ENCODE data around the gene SHISAL2A. TPM values are rescaled to one million over a fixed set of nuclear protein-coding genes. Genes with fewer than 3 reads are reported as not detected.

Gene SHISAL2A
- total and polyA plus RNA-seq, 2 of the 4 experiments (the other 2 are of a cell fraction), result not detected

DNA sequence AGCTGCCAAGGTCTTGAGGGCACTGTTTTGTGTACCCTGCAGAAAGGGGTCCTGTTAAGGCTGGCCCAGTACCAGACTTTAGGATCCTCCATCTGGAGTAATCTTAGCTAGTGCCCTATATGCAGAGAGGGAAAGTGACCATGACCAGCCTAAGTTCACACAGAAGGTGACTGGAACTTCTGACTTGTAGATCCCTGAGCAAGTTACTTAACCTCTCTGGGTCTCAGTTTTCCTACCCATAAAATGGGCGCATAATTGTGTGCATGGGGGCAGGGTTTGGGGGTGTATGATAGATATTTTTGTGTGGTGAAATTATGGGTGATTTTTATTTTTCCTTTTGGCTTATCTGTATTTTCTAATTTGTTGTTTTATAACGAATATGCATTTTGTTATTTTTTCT, 3.3 kb upstream of the SHISAL2A start:
- in situ Hi-C loops (cut with MboI; ENCODE audit: low sequenced_read_pairs), result no loop called here
- no peak overlapping the region for H3K23ac ChIP-seq (ENCODE audit: low read depth, low read length)
- no TSS peak for BruUV-seq (replicated peaks)

More for the DNA sequence above, 3.3 kb upstream of the SHISAL2A start:
- Histone ChIP-seq H3K36me3 (ENCODE audit: control insufficient read depth, insufficient read depth, low read length) (no peaks in the 10 kb centered on the region), H3K56ac (ENCODE audit: extremely low read depth, insufficient read depth, low read length) (no peak overlapping the region), H2BK5ac (ENCODE audit: low read depth, low read length, poor library complexity, severe bottlenecking) (no peak overlapping the region), H3K9me1 (ENCODE audit: insufficient read depth, low read length) (0 out of 2 replicates have a peak, but pooled peaks cover 2% of the 10 kb centered on the region), H2BK15ac (ENCODE audit: low read depth, low read length) (no peak overlapping the region), H3K4me2 (ENCODE audit: low read depth, low read length) (no peak overlapping the region), H3K4me3 (ENCODE audit: insufficient read depth, low read depth, low read length) (no peak overlapping the region), H2BK20ac (ENCODE audit: low read depth, low read length) (no peak overlapping the region), H3K79me1 (ENCODE audit: low read depth in 1 of 2, low read length in 2 of 2) (no peaks in the 10 kb centered on the region), H4K20me1 (ENCODE audit: insufficient read depth, low read length) (no peaks in the 10 kb centered on the region; the same call in 1 of the 2 replicates), H3K4me1 (ENCODE audit: control insufficient read depth, insufficient read depth, low read length) (peaks cover 5% of the 10 kb centered on the region), H2BK120ac (ENCODE audit: low read depth, low read length) (no peak overlapping the region), H3K9me3 (ENCODE audit: control insufficient read depth, insufficient read depth, low read length) (peaks cover 7% of the 10 kb centered on the region; the same call in 1 of the 2 replicates), H3K18ac (ENCODE audit: low read depth, low read length) (no peak overlapping the region), H4K5ac (ENCODE audit: low read depth, low read length) (no peak overlapping the region), H3K9ac (ENCODE audit: low read depth, low read length) (no peak overlapping the region), H2AFZ (replicated peaks; ENCODE audit: low read length, poor library complexity) (peak overlapping the region; percentile 39), H4K91ac (ENCODE audit: insufficient read depth, low read depth, low read length) (no peak overlapping the region), H3K14ac (replicated peaks; ENCODE audit: low read depth, low read length) (no peak overlapping the region), H3K27me3 (ENCODE audit: control insufficient read depth, insufficient read depth, low read length) (peaks cover 47% of the 10 kb centered on the region), H4K8ac (ENCODE audit: low read depth in 2 of 2, low read length in 2 of 2) (no peak overlapping the region), H3K4ac (ENCODE audit: low read depth, low read length) (no peak overlapping the region), H3K27ac (ENCODE audit: insufficient read depth, low read length) (no peak overlapping the region), H2AK5ac (ENCODE audit: low read depth, low read length) (no peak overlapping the region), H2AK9ac (replicated peaks; ENCODE audit: low read depth, low read length, poor library complexity) (peak overlapping the region; percentile 23)
- ATAC-seq (ENCODE audit: low read depth) (no peak), DNase-seq (no peak)
- dilution Hi-C loops (cut with HindIII; ENCODE audit: low sequenced_read_pairs, unreplicated experiment) (no loop called here), intact Hi-C loops (cut with micrococcal nuclease) (loop anchor here (5.0 kb wide), 1 partner anchor 33 kb away; no protein-coding TSS in a partner anchor)
- POLR2A ChIA-PET (ENCODE audit: unreplicated experiment), result no interaction called here
- TF ChIP-seq CEBPB (IDR thresholded peaks at IDR 0.05; ENCODE audit: low read depth, low read length), result no peak
- no peak for TF ChIP-seq BHLHE40 (IDR thresholded peaks at IDR 0.05; ENCODE audit: low read depth, low read length)
- no peak for TF ChIP-seq SMC3 (IDR thresholded peaks at IDR 0.05; ENCODE audit: low read depth, low read length)
- no peak for TF ChIP-seq POLR2A (IDR thresholded peaks at IDR 0.05; ENCODE audit: low read depth, low read length)
- TF ChIP-seq, protein P1, sequence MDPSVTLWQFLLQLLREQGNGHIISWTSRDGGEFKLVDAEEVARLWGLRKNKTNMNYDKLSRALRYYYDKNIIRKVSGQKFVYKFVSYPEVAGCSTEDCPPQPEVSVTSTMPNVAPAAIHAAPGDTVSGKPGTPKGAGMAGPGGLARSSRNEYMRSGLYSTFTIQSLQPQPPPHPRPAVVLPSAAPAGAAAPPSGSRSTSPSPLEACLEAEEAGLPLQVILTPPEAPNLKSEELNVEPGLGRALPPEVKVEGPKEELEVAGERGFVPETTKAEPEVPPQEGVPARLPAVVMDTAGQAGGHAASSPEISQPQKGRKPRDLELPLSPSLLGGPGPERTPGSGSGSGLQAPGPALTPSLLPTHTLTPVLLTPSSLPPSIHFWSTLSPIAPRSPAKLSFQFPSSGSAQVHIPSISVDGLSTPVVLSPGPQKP (IDR thresholded peaks at IDR 0.05; ENCODE audit: borderline replicate concordance, low read depth, low read length), result no peak
- TF ChIP-seq RCOR1 (IDR thresholded peaks at IDR 0.05; ENCODE audit: insufficient replicate concordance, low read length), result no peak
- no peak for TF ChIP-seq MAFK (IDR thresholded peaks at IDR 0.05; ENCODE audit: low read depth, low read length)
- TF ChIP-seq RAD21 (IDR thresholded peaks at IDR 0.05; ENCODE audit: low read length), result no peak
- no peak for TF ChIP-seq MXI1 (IDR thresholded peaks at IDR 0.05; ENCODE audit: borderline replicate concordance, low read depth, low read length)
- no peak for TF ChIP-seq FOS (IDR thresholded peaks at IDR 0.05; ENCODE audit: low read depth, low read length)
- TF ChIP-seq, protein P2, sequence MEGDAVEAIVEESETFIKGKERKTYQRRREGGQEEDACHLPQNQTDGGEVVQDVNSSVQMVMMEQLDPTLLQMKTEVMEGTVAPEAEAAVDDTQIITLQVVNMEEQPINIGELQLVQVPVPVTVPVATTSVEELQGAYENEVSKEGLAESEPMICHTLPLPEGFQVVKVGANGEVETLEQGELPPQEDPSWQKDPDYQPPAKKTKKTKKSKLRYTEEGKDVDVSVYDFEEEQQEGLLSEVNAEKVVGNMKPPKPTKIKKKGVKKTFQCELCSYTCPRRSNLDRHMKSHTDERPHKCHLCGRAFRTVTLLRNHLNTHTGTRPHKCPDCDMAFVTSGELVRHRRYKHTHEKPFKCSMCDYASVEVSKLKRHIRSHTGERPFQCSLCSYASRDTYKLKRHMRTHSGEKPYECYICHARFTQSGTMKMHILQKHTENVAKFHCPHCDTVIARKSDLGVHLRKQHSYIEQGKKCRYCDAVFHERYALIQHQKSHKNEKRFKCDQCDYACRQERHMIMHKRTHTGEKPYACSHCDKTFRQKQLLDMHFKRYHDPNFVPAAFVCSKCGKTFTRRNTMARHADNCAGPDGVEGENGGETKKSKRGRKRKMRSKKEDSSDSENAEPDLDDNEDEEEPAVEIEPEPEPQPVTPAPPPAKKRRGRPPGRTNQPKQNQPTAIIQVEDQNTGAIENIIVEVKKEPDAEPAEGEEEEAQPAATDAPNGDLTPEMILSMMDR (conservative IDR thresholded peaks at IDR 0.05; ENCODE audit: low read depth, low read length), result no peak
- no CpG with 5 or more reads among the region's 2 CpGs for WGBS, 2 experiments (ENCODE audit: extremely low coverage in 2 of 2, insufficient read length in 1 of 2)
- CTCF ChIA-PET, result no interaction called here
